Erythroblast (primary cell): ENCODE results near the gene HIF1A.

Experiments
- GATA1 ChIP-seq: IDR thresholded peaks from 2 replicates; pipeline ENCODE4 v1.6.1; 2011; ENCODE audit warnings: low read depth, mild to moderate bottlenecking, control low read depth, low read length, moderate library complexity
- POLR2A ChIP-seq: IDR thresholded peaks from 2 replicates; pipeline ENCODE4 v1.6.1; 2011; ENCODE audit warnings: mild to moderate bottlenecking, low read length

- TF ChIP-seq POLR2A (no peak), GATA1 (no peak)
Observed at GRCh38 chr14:61753631-61754030, 58.3 kb downstream of the HIF1A start.
